Activated CD8-positive, alpha-beta T cell treated with anti-CD3 and anti-CD28 coated beads for 36 hours (primary cell): ENCODE results near the gene PPP1R13B. TPM values are rescaled to one million over a fixed set of nuclear protein-coding genes. Genes with fewer than 3 reads are reported as not detected.

Experiments
- ATAC-seq: fragments of 200-7000 bp; cut with Tn5 transposase; one replicate; pipeline ENCODE4 v1.10.0; 2021; ENCODE audit warnings: mild to moderate bottlenecking, moderate library complexity
- CTCF ChIA-PET: fragments of 350-600 bp; sonication (Branson Sonifier 250); formaldehyde crosslinking; loops from one replicate; lab custom pipeline; 2021; ENCODE audit warnings: antibody characterized with exemption; lab: Charles Lee
- POLR2A ChIA-PET: fragments of 350-600 bp; sonication (Branson Sonifier 250); formaldehyde crosslinking; loops from one replicate; lab custom pipeline; 2021; ENCODE audit warnings: antibody characterized with exemption; lab: Charles Lee
- DNase-seq: peaks from one replicate; pipeline ENCODE4 v3.0.0-alpha.2; 2020
- H3K27ac Mint-ChIP-seq: one replicate; pipeline ENCODE4 v1.8.0; 2021; ENCODE audit warnings: mild to moderate bottlenecking, mixed read lengths
- H3K27me3 Mint-ChIP-seq: one replicate; pipeline ENCODE4 v1.8.0; 2021; ENCODE audit warnings: mixed read lengths
- H3K36me3 Mint-ChIP-seq: one replicate; pipeline ENCODE4 v1.8.0; 2021; ENCODE audit warnings: low read depth, mixed read lengths
- H3K4me1 Mint-ChIP-seq: one replicate; pipeline ENCODE4 v1.8.0; 2021; ENCODE audit warnings: low read depth, mixed read lengths
- H3K4me3 Mint-ChIP-seq: one replicate; pipeline ENCODE4 v1.8.0; 2021; ENCODE audit warnings: mild to moderate bottlenecking, moderate library complexity, mixed read lengths
- H3K9me3 Mint-ChIP-seq: one replicate; pipeline ENCODE4 v1.8.0; 2021; ENCODE audit warnings: mixed read lengths
- intact Hi-C: fragments of 100-400 bp; cut with micrococcal nuclease; formaldehyde crosslinking; loops from one replicate; pipeline ENCODE4 v1.10.0; 2022
- total RNA-seq, 2 experiments: library from RNA; stranded (reverse); gene quantifications; one replicate each; pipeline ENCODE4 v1.2.3, GENCODE V29; 2021
- TF ChIP-seq, protein P1 (sequence below): fragments of 200-600 bp; IDR thresholded peaks from one replicate; pipeline ENCODE4 v1.8.0; 2022; ENCODE audit warnings: antibody characterized with exemption, mild to moderate bottlenecking

PPP1R13B gene
- total RNA-seq, 2 experiments from 2014 or later: 11.9 to 14.5 TPM

- Mint-ChIP-seq H3K4me3 (no peak overlapping the region), H3K9me3 (no peaks in the 10 kb centered on the region), H3K36me3 (no peaks in the 10 kb centered on the region), H3K27me3 (no peaks in the 10 kb centered on the region), H3K27ac (no peak overlapping the region), H3K4me1 (no peaks in the 10 kb centered on the region)
- POLR2A ChIA-PET: no interaction called here
- intact Hi-C loops: no loop called here
- CTCF ChIA-PET: no interaction called here
- no peak for ATAC-seq
- TF ChIP-seq, protein P1, sequence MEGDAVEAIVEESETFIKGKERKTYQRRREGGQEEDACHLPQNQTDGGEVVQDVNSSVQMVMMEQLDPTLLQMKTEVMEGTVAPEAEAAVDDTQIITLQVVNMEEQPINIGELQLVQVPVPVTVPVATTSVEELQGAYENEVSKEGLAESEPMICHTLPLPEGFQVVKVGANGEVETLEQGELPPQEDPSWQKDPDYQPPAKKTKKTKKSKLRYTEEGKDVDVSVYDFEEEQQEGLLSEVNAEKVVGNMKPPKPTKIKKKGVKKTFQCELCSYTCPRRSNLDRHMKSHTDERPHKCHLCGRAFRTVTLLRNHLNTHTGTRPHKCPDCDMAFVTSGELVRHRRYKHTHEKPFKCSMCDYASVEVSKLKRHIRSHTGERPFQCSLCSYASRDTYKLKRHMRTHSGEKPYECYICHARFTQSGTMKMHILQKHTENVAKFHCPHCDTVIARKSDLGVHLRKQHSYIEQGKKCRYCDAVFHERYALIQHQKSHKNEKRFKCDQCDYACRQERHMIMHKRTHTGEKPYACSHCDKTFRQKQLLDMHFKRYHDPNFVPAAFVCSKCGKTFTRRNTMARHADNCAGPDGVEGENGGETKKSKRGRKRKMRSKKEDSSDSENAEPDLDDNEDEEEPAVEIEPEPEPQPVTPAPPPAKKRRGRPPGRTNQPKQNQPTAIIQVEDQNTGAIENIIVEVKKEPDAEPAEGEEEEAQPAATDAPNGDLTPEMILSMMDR: no peak
- no peak for DNase-seq
These were observed 116.8 kb downstream of the PPP1R13B start for GRCh38 chr14:103730490-103731035.

DNA sequence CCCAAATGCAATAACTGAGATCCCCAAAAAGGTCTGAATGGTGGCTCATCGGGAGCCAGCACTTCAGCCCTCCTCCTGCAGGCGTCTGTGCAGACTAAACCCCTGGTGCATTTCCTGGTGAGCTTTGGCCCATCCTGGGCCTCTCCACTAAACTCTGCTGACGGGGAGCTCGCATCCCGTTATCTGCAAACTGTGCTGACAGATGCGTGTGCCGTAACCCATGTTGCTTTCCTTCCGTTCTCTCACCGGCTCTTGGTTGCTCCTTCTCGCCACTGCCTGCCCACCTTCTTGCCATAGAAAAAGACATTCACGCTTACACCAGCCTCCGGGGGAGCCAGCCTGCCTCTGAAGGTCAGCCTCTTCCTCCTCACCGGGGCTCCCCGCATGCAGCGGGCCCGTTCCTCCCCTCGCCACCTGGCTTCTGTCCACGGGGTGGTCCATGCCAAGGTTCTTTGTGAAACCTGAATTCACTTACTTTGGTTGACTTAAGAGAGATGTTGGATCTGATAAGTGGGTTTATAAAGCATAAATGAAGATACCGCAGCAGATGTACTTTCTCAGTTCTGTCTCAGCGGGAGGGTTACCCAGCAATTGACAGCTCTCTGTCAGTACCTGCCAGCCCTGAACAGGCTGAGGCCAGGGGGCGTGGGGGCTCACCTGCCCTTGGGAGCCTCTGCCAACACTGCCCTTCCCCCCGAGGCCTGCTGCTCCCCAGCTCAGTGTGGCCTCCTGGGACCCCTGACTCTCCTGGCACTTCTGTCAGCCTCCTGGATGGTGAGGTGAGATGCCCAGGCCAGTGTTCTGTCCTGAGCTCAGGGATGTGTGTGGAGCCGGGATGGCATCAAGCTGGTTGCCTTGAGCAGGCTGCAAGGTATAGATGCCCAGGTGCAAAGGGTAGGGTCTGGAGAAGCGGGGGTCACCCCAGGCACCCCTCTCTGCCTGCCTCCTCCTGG lies 117.6 kb downstream of the PPP1R13B start:
- Mint-ChIP-seq H3K27ac (no peak overlapping the region), H3K4me1 (no peaks in the 10 kb centered on the region), H3K9me3 (no peaks in the 10 kb centered on the region), H3K4me3 (no peak overlapping the region), H3K27me3 (no peaks in the 10 kb centered on the region), H3K36me3 (no peaks in the 10 kb centered on the region)
- intact Hi-C loops: no loop called here
- ChIA-PET POLR2A (no interaction called here), CTCF (no interaction called here)
- TF ChIP-seq, protein P1: no peak
- DNase-seq (no peak), ATAC-seq (no peak)

GRCh38 chr14:103728721-103729120 lies 118.7 kb downstream of the PPP1R13B start:
- H3K4me3 Mint-ChIP-seq: no peak overlapping the region
- intact Hi-C loops: no loop called here
- CTCF ChIA-PET: no interaction called here

GRCh38 chr14:103728141-103728540 lies 119.2 kb downstream of the PPP1R13B start:
- H3K4me1 Mint-ChIP-seq: no peaks in the 10 kb centered on the region
- no peak overlapping the region for H3K4me3 Mint-ChIP-seq
- H3K27me3 Mint-ChIP-seq: no peaks in the 10 kb centered on the region
- TF ChIP-seq, protein P1: no peak
- POLR2A ChIA-PET: no interaction called here
- CTCF ChIA-PET: no interaction called here
- no peak for DNase-seq
- H3K9me3 Mint-ChIP-seq: no peaks in the 10 kb centered on the region
- no peak overlapping the region for H3K27ac Mint-ChIP-seq
- no peak for ATAC-seq
- intact Hi-C loops: no loop called here
- H3K36me3 Mint-ChIP-seq: no peaks in the 10 kb centered on the region

More at GRCh38 chr14:103728721-103729120, 118.7 kb downstream of the PPP1R13B start:
- Mint-ChIP-seq H3K4me1 (no peaks in the 10 kb centered on the region), H3K9me3 (no peaks in the 10 kb centered on the region), H3K27me3 (no peaks in the 10 kb centered on the region), H3K27ac (no peak overlapping the region), H3K36me3 (no peaks in the 10 kb centered on the region)
- ATAC-seq (no peak), DNase-seq (no peak)
- TF ChIP-seq, protein P1: no peak
- POLR2A ChIA-PET: no interaction called here
